RKO (cell line): ENCODE data around the gene CFAP251.
A peak's percentile ranks its signal among the peaks of the same experiment; 100 is the strongest.
"Not testable (repeated sequence)": the region's sequence is repeated elsewhere in the genome, so short reads cannot be mapped to it uniquely, and the experiment has no call there.

Experiments used
- DNase-seq: peaks from one replicate; pipeline ENCODE4 v3.0.0-alpha.2; 2016; ENCODE audit warnings: low spot score

Gene CFAP251

GRCh38 chr12:121911824-121912585 is 6.4 kb upstream of the CFAP251 start:
- DNase-seq = no peak

- DNase-seq = no peak
These were observed 2.5 kb upstream of the CFAP251 start for GRCh38 chr12:121915841-121916321.

- peak; percentile 36 for DNase-seq
These were observed 1.7 kb upstream of the CFAP251 start for GRCh38 chr12:121916719-121917118.

GRCh38 chr12:121918679-121919038 is 267 bp downstream of the CFAP251 start:
- no peak for DNase-seq

- no peak for DNase-seq
These were observed 2.7 kb downstream of the CFAP251 start for GRCh38 chr12:121921066-121921465.

GRCh38 chr12:121925358-121925695 is 6.9 kb downstream of the CFAP251 start:
- DNase-seq = no peak

GRCh38 chr12:121926874-121927706 is 8.7 kb downstream of the CFAP251 start:
- no peak for DNase-seq

- DNase-seq = no peak
These were observed 9.4 kb downstream of the CFAP251 start for GRCh38 chr12:121927813-121928212.

GRCh38 chr12:121929545-121929944 is 11.2 kb downstream of the CFAP251 start:
- not testable (repeated sequence) for DNase-seq

- no peak for DNase-seq
These were observed 12.5 kb downstream of the CFAP251 start for GRCh38 chr12:121930862-121931261.

GRCh38 chr12:121932176-121932536 is 13.8 kb downstream of the CFAP251 start:
- DNase-seq = no peak

- no peak for DNase-seq
These were observed 14.6 kb downstream of the CFAP251 start for GRCh38 chr12:121932914-121933521.

- DNase-seq = peak; percentile 30
These were observed 15.3 kb downstream of the CFAP251 start for GRCh38 chr12:121933522-121934308.

GRCh38 chr12:121934309-121934664 is 15.9 kb downstream of the CFAP251 start:
- peak; percentile 21 for DNase-seq

- DNase-seq = no peak
These were observed 19.3 kb downstream of the CFAP251 start for GRCh38 chr12:121937654-121938053.

GRCh38 chr12:121939186-121939585 is 20.8 kb downstream of the CFAP251 start:
- no peak for DNase-seq

- no peak for DNase-seq
These were observed 21.8 kb downstream of the CFAP251 start for GRCh38 chr12:121939992-121940766.

- DNase-seq = no peak
These were observed 23.8 kb downstream of the CFAP251 start for GRCh38 chr12:121942145-121942718.

GRCh38 chr12:121943926-121944325 is 25.5 kb downstream of the CFAP251 start:
- no peak for DNase-seq

- DNase-seq = no peak
These were observed 28.1 kb downstream of the CFAP251 start for GRCh38 chr12:121946313-121947025.
